ENCODE results near the gene MEIKIN.
"Not testable (repeated sequence)": the region's sequence is repeated elsewhere in the genome, so short reads cannot be mapped to it uniquely, and the experiment has no call there.

The MEIKIN gene

GRCh38 chr5:131883984-131884383 is 61.5 kb downstream of the MEIKIN start:
- no peak for DNase-seq

- no peak for DNase-seq
These were observed 65.8 kb downstream of the MEIKIN start for GRCh38 chr5:131879705-131880104.

GRCh38 chr5:131877873-131878272 is 67.6 kb downstream of the MEIKIN start:
- no peak for DNase-seq

GRCh38 chr5:131871251-131871650 is 74.2 kb downstream of the MEIKIN start:
- not testable (repeated sequence) for DNase-seq

- DNase-seq: no peak
These were observed 77.9 kb downstream of the MEIKIN start for GRCh38 chr5:131867524-131867923.

GRCh38 chr5:131863700-131864099 is 81.8 kb downstream of the MEIKIN start:
- DNase-seq: no peak

GRCh38 chr5:131857388-131857787 is 88.1 kb downstream of the MEIKIN start:
- DNase-seq: no peak

- DNase-seq: no peak
These were observed 90.0 kb downstream of the MEIKIN start for GRCh38 chr5:131855452-131855851.

- no peak for DNase-seq
These were observed 91.3 kb downstream of the MEIKIN start for GRCh38 chr5:131854134-131854533.

GRCh38 chr5:131848662-131849061 is 96.8 kb downstream of the MEIKIN start:
- no peak for DNase-seq

- no peak for DNase-seq
These were observed 98.9 kb downstream of the MEIKIN start for GRCh38 chr5:131846536-131846935.

GRCh38 chr5:131845828-131846227 is 99.6 kb downstream of the MEIKIN start:
- no peak for DNase-seq

GRCh38 chr5:131842971-131843370 is 102.5 kb downstream of the MEIKIN start:
- DNase-seq: not testable (repeated sequence)

- not testable (repeated sequence) for DNase-seq
These were observed 112.8 kb downstream of the MEIKIN start for GRCh38 chr5:131832702-131833101.

GRCh38 chr5:131825404-131826013 is 120.0 kb downstream of the MEIKIN start:
- no peak for DNase-seq

- DNase-seq: no peak
These were observed 120.8 kb downstream of the MEIKIN start for GRCh38 chr5:131824631-131825030.

GRCh38 chr5:131821221-131821620 is 124.2 kb downstream of the MEIKIN start:
- DNase-seq: no peak

- no peak for DNase-seq
These were observed 127.3 kb downstream of the MEIKIN start for GRCh38 chr5:131818001-131818724.

- DNase-seq: no peak
These were observed 130.5 kb downstream of the MEIKIN start for GRCh38 chr5:131814990-131815389.

GRCh38 chr5:131812371-131813160 is 132.9 kb downstream of the MEIKIN start:
- DNase-seq: no peak

GRCh38 chr5:131810510-131811249 is 134.8 kb downstream of the MEIKIN start:
- DNase-seq: no peak

GRCh38 chr5:131796793-131797693 is 148.4 kb downstream of the MEIKIN start, which contains the start of gene FNIP1:
Gene FNIP1, minus strand, starts transcription at chr5:131797017. Its CDS starts 96 bp downstream, at chr5:131796921.
- DNase-seq: peak; percentile 15

Measured in NCI-H2081 treated with DMSO at 0.1 percent for 48 hours (cell line).